GM18511 (cell line): ENCODE data around the gene PIGBOS1.
"Not testable (repeated sequence)": the region's sequence is repeated elsewhere in the genome, so short reads cannot be mapped to it uniquely, and the experiment has no call there.

Source experiments
- ATAC-seq: cut with Tn5 transposase; IDR thresholded peaks from one replicate; pipeline ENCODE4 v1.9.1; 2021; ENCODE audit warnings: mild to moderate bottlenecking, moderate library complexity; ENCODE audit not compliant: unreplicated experiment

Gene PIGBOS1

GRCh38 chr15:55297315-55297714 lies 21.6 kb downstream of the PIGBOS1 start:
- no peak for ATAC-seq

GRCh38 chr15:55290528-55291057 lies 28.3 kb downstream of the PIGBOS1 start:
- peak; percentile 83 for ATAC-seq

GRCh38 chr15:55289746-55290527 lies 29.0 kb downstream of the PIGBOS1 start, which contains the start of gene RAB27A:
Gene RAB27A (minus strand): TSS chr15:55289813. CDS start chr15:55234934, 54,879 bp downstream.
- peak; percentile 79 for ATAC-seq

- peak; percentile 44 for ATAC-seq
Measured at GRCh38 chr15:55289011-55289745, 29.7 kb downstream of the PIGBOS1 start.

GRCh38 chr15:55288006-55288717 lies 30.8 kb downstream of the PIGBOS1 start:
- ATAC-seq, result no peak

GRCh38 chr15:55286442-55287189 lies 32.3 kb downstream of the PIGBOS1 start:
- ATAC-seq, result not testable (repeated sequence)

GRCh38 chr15:55284426-55284825 lies 34.5 kb downstream of the PIGBOS1 start:
- ATAC-seq, result no peak

GRCh38 chr15:55283379-55284147 lies 35.4 kb downstream of the PIGBOS1 start:
- ATAC-seq, result no peak

GRCh38 chr15:55282284-55282833 lies 36.6 kb downstream of the PIGBOS1 start:
- ATAC-seq, result no peak

GRCh38 chr15:55281517-55282228 lies 37.2 kb downstream of the PIGBOS1 start:
- no peak for ATAC-seq

GRCh38 chr15:55280589-55280988 lies 38.3 kb downstream of the PIGBOS1 start:
- not testable (repeated sequence) for ATAC-seq

- ATAC-seq, result peak; percentile 81
Measured at GRCh38 chr15:55279746-55280351, 39.1 kb downstream of the PIGBOS1 start.

- no peak for ATAC-seq
Measured at GRCh38 chr15:55279100-55279745, 39.7 kb downstream of the PIGBOS1 start.

GRCh38 chr15:55277715-55278114 lies 41.2 kb downstream of the PIGBOS1 start:
- no peak for ATAC-seq

- ATAC-seq, result peak; percentile 69
Measured at GRCh38 chr15:55277116-55277564, 41.8 kb downstream of the PIGBOS1 start.

- ATAC-seq, result no peak
Measured at GRCh38 chr15:55276324-55276723, 42.6 kb downstream of the PIGBOS1 start.

GRCh38 chr15:55270291-55270690 lies 48.6 kb downstream of the PIGBOS1 start:
- no peak for ATAC-seq
